Cardiac fibroblast (primary cell): ENCODE measurements around the gene FHOD1.

ENCODE experiments used
- DNase-seq, 2 donors: peaks; one replicate each; pipeline versions ENCODE4 v3.0.0 to v3.0.0-alpha.2; 2010; ENCODE audit warnings: low read depth in 2 of 2
- H3K4me3 ChIP-seq, 2 donors: replicated peaks in 1 of 2; 1 replicate in 1 of 2; 2 replicates in 1 of 2; pipeline ENCODE4 v1.5.1; 2011; ENCODE audit warnings: low read depth in 2 of 2, low read length in 2 of 2, mild to moderate bottlenecking in 2 of 2, moderate library complexity in 1 of 2
- TF ChIP-seq, protein P1 (sequence below): IDR thresholded peaks from one replicate; pipeline ENCODE4 v1.5.1; 2011; ENCODE audit warnings: low read depth, mild to moderate bottlenecking, low read length, inconsistent platforms

Gene FHOD1

DNA sequence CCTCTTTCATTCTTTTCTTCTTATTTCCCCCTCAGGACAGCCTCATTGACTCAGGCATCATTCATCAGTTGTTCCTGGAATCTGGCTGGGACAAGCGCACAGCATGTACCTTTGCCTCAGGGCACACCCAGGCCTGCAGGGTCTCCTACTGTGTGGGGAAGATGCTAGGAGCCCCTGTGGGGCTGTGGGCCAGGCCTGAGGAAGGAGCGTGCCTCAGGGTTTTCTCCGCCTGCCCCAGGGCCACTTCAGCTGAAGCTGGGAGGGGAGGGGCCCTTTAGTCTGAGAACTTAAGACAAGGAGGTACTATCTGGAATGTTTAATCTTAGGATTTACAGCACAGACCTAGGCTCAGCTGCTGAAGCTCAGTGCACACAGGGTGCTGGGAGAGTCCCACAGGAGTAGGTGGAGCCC, 40.4 kb downstream of the FHOD1 start:
- TF ChIP-seq, protein P1, sequence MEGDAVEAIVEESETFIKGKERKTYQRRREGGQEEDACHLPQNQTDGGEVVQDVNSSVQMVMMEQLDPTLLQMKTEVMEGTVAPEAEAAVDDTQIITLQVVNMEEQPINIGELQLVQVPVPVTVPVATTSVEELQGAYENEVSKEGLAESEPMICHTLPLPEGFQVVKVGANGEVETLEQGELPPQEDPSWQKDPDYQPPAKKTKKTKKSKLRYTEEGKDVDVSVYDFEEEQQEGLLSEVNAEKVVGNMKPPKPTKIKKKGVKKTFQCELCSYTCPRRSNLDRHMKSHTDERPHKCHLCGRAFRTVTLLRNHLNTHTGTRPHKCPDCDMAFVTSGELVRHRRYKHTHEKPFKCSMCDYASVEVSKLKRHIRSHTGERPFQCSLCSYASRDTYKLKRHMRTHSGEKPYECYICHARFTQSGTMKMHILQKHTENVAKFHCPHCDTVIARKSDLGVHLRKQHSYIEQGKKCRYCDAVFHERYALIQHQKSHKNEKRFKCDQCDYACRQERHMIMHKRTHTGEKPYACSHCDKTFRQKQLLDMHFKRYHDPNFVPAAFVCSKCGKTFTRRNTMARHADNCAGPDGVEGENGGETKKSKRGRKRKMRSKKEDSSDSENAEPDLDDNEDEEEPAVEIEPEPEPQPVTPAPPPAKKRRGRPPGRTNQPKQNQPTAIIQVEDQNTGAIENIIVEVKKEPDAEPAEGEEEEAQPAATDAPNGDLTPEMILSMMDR = no peak
- DNase-seq = peak in 1 of 2 donors; percentile 46
- H3K4me3 ChIP-seq = no peak overlapping the region

DNA sequence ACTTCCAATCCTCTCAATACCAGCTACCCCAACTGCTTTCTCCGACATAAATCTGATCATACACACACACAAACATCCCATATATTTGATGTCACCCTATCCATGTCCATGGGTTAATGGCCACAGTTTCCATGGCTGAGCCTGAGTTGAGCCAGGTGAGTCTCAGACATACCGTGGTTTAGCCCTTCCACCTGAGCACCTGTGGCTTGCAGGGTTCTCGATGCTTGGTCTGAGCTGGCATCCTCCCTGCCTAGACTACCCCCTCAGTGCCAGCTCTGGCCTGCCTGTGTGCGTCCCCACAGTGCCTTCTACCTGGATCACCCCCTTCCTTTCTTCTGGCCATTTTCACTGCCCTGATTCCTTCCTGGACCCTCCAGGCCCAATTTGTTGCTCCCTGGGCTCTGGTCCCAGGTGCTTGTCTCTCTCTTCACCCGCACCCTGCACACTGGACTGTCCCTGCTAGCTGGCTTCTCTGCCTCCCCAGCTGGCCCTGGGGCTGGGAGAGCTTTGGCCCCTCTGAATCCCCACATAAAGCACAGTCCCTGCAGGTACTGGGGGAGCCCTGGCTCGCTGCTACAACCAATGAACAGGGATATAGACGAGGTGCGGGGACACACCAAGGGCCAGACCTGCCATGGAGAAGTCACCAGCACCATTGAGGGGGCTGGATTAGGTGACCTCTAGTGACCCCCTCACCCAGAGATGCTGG, 41.0 kb downstream of the FHOD1 start:
- TF ChIP-seq, protein P1 = no peak
- no peak for DNase-seq
- H3K4me3 ChIP-seq = no peak overlapping the region

DNA sequence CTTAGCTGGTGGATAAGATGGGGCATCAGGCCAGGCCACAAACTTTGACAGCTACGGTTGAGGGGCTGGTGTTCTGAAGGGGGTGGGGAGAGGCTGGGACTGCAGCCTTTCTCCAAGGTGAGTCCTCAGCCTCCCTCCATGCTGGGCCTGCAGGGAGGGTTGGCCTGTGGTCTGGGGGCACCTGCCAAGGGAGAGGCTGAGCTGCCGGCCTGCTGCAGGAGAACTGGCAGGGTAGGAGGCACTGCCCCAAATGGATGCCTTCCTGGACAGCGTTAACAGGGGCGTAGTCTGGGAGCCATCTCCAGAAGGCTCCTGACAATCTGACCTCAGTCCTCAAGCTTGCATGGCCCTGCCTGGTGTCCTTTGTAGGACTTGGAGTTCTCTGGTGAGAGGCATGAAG, 43.2 kb downstream of the FHOD1 start:
- TF ChIP-seq, protein P1 = no peak
- no peak for DNase-seq
- no peak overlapping the region for H3K4me3 ChIP-seq

DNA sequence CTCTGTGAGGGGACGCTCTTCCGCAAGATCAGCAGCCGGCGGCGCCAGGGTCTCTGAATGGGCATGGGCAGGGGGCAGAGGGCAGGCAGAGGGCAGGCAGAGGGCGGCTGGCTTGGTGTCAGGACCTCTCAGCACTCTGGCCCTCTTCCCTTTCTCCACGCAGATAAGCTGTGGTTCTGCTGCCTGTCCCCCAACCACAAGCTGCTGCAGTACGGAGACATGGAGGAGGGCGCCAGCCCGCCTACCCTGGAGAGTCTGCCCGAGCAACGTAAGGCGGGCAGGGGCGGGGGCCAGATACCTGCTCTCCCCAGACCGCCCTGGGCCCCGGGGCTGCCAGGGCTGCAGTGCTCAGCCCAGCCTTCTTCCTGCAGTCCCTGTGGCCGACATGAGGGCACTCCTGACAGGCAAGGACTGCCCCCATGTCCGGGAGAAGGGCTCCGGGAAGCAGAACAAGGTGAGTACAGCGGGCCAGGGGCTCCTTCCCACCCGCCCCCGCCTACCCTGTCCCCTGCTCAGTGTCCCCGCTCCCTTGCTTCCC, 44.3 kb downstream of the FHOD1 start:
- DNase-seq = no peak
- TF ChIP-seq, protein P1 = no peak
- no peak overlapping the region for H3K4me3 ChIP-seq

DNA sequence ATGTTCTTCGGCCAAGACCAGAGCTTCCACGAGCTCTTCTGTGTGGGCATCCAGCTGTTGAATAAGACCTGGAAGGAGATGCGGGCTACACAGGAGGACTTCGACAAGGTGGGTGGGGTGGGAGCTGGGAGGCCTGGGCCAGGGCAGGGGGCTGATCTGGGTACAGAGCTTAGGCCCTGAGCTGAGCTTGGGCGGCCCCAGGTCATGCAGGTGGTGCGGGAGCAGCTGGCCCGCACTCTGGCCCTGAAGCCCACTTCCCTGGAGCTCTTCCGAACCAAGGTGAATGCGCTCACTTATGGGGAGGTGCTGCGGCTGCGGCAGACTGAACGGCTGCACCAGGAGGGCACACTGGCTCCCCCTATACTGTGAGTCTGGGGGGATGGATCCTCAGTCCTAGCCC, 44.9 kb downstream of the FHOD1 start:
- TF ChIP-seq, protein P1 = no peak
- H3K4me3 ChIP-seq = no peak overlapping the region
- DNase-seq = no peak

DNA sequence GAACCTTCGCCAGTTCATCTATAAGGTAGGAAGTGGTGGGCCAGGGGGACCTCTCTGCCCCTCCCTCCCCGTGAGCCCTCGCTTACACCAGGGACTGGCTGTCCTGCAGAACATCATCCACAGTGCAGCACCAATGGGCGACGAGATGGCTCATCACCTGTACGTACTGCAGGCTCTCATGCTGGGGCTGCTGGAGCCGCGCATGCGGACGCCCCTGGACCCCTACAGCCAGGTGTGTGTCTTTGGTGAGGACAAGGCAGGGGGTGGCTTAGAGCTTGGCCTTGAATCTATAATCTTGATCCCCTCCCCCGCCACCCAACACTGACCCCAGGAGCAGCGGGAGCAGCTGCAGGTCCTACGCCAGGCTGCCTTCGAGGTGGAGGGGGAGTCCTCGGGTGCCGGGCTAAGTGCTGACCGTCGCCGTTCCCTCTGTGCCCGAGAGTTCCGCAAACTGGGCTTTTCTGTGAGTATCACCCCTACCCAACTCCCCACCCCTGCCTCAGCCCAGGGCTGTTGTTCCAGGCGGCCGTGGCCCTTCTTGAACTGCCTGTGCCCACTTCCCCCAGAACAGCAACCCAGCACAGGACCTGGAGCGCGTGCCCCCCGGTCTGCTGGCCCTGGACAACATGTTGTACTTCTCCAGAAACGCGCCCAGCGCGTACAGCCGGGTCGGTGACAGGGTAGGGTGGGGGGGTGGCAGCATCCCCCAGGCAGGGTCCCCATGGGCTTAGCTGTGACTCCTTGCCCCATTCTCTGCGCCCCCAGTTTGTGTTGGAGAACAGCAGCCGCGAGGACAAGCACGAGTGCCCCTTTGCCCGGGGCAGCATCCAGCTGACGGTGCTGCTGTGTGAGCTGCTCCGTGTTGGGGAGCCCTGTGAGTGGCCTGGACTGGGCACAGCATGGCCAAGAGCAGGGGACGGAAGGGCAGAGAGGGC, 45.6 kb downstream of the FHOD1 start:
- no peak overlapping the region for H3K4me3 ChIP-seq
- DNase-seq = no peak
- TF ChIP-seq, protein P1 = no peak
